ENCODE measurements around the gene ESYT2. TPM values are rescaled to one million over a fixed set of nuclear protein-coding genes. Genes with fewer than 3 reads are reported as not detected.

ESYT2 gene
- polyA plus RNA-seq, 1 donor (not counting 4 experiments of a cell fraction or from before 2014, with no cell fraction given), result 45.9 TPM

GRCh38 chr7:158791107-158791506, 38.2 kb downstream of the ESYT2 start:
- Histone ChIP-seq H3K27ac (ENCODE audit: control insufficient read depth, insufficient read depth, low read length) (no peak overlapping the region), H3K9me3 (ENCODE audit: control insufficient read depth, low read depth, low read length) (no peaks in the 10 kb centered on the region), H3K4me3 (ENCODE audit: control insufficient read depth in 2 of 3, extremely low read depth in 1 of 3, insufficient read depth in 2 of 3, low read depth in 1 of 3, low read length in 3 of 3) (no peak overlapping the region), H3K36me3 (ENCODE audit: control insufficient read depth in 2 of 2, extremely low read depth in 1 of 2, insufficient read depth in 2 of 2, low read length in 2 of 2) (peaks cover 20 to 28% of the 10 kb centered on the region in 2 experiments), H3K27me3 (ENCODE audit: control insufficient read depth, extremely low read depth, insufficient read depth, low read length) (no peaks in the 10 kb centered on the region), H3K4me1 (ENCODE audit: control insufficient read depth, extremely low read depth, insufficient read depth, low read length) (no peaks in the 10 kb centered on the region), H4K20me1 (ENCODE audit: control insufficient read depth, extremely low read depth, insufficient read depth, low read length) (no peaks in the 10 kb centered on the region), H3K79me2 (ENCODE audit: control insufficient read depth, insufficient read depth, low read length) (peaks cover 2% of the 10 kb centered on the region), H2AFZ (ENCODE audit: control insufficient read depth, low read length) (no peak overlapping the region), H3K9ac (ENCODE audit: control insufficient read depth, extremely low read depth, insufficient read depth, low read length) (no peak overlapping the region), H3K4me2 (ENCODE audit: control insufficient read depth, extremely low read depth, insufficient read depth, low read depth, low read length) (no peak overlapping the region), H3K9me1 (ENCODE audit: control insufficient read depth, extremely low read depth, insufficient read depth, low read length) (no peaks in the 10 kb centered on the region)
- FAIRE-seq, result no peak
- DNase-seq (ENCODE audit: low read depth, low spot score), result no peak
- TF ChIP-seq EZH2 (IDR thresholded peaks at IDR 0.05; ENCODE audit: low read length) (no peak), CTCF (optimal IDR thresholded peaks at IDR 0.05 in 1 of 3, IDR thresholded peaks at IDR 0.05 in 1 of 3, conservative IDR thresholded peaks at IDR 0.05 in 1 of 3; ENCODE audit: extremely low read depth in 1 of 3, insufficient read depth in 2 of 3, low read length in 3 of 3) (no peak)
- dilution Hi-C loops (cut with MboI; ENCODE audit: extremely low pct_ligation_motif_present, low sequenced_read_pairs), result no loop called here

- H3K9me1 ChIP-seq (ENCODE audit: control insufficient read depth, extremely low read depth, insufficient read depth, low read length), result no peaks in the 10 kb centered on the region
- FAIRE-seq, result no peak
- H3K9me3 ChIP-seq (ENCODE audit: control insufficient read depth, low read depth, low read length), result no peaks in the 10 kb centered on the region
- no peak overlapping the region for H3K4me3 ChIP-seq (ENCODE audit: control insufficient read depth in 2 of 3, extremely low read depth in 1 of 3, insufficient read depth in 2 of 3, low read depth in 1 of 3, low read length in 3 of 3)
- DNase-seq (ENCODE audit: low read depth, low spot score), result no peak
- H3K9ac ChIP-seq (ENCODE audit: control insufficient read depth, extremely low read depth, insufficient read depth, low read length), result no peak overlapping the region
- no peak overlapping the region for H3K4me2 ChIP-seq (ENCODE audit: control insufficient read depth, extremely low read depth, insufficient read depth, low read depth, low read length)
- H3K27ac ChIP-seq (ENCODE audit: control insufficient read depth, insufficient read depth, low read length), result no peak overlapping the region
- H3K36me3 ChIP-seq (ENCODE audit: control insufficient read depth in 2 of 2, extremely low read depth in 1 of 2, insufficient read depth in 2 of 2, low read length in 2 of 2), result peaks cover 18 to 19% of the 10 kb centered on the region in 2 experiments
- H3K27me3 ChIP-seq (ENCODE audit: control insufficient read depth, extremely low read depth, insufficient read depth, low read length), result no peaks in the 10 kb centered on the region
- no peaks in the 10 kb centered on the region for H3K79me2 ChIP-seq (ENCODE audit: control insufficient read depth, insufficient read depth, low read length)
- H4K20me1 ChIP-seq (ENCODE audit: control insufficient read depth, extremely low read depth, insufficient read depth, low read length), result no peaks in the 10 kb centered on the region
- H2AFZ ChIP-seq (ENCODE audit: control insufficient read depth, low read length), result no peak overlapping the region
- dilution Hi-C loops (cut with MboI; ENCODE audit: extremely low pct_ligation_motif_present, low sequenced_read_pairs), result no loop called here
- H3K4me1 ChIP-seq (ENCODE audit: control insufficient read depth, extremely low read depth, insufficient read depth, low read length), result no peaks in the 10 kb centered on the region
- no peak for TF ChIP-seq EZH2 (IDR thresholded peaks at IDR 0.05; ENCODE audit: low read length)
- no peak for TF ChIP-seq CTCF (optimal IDR thresholded peaks at IDR 0.05 in 1 of 3, IDR thresholded peaks at IDR 0.05 in 1 of 3, conservative IDR thresholded peaks at IDR 0.05 in 1 of 3; ENCODE audit: extremely low read depth in 1 of 3, insufficient read depth in 2 of 3, low read length in 3 of 3)
These were observed 39.5 kb downstream of the ESYT2 start for GRCh38 chr7:158789842-158790241.
